Thyroid gland (tissue), 4 donors: ENCODE measurements around the gene PTGER4.

Experiments
- POLR2A ChIP-seq, 2 donors: fragments of 450-650 bp; IDR thresholded peaks; one replicate each; pipeline ENCODE4 v1.6.1; 2017; ENCODE audit warnings: antibody characterized with exemption in 2 of 2, mild to moderate bottlenecking in 2 of 2, moderate library complexity in 1 of 2
- TF ChIP-seq, protein P1 (sequence below), 6 experiments: fragments of 200-600 bp in 3 of 6; fragments of 450-650 bp in 3 of 6; sonication (generic) in 3 of 6; IDR thresholded peaks; one replicate each; pipeline ENCODE4 v1.5.1; 2016 to 2019; ENCODE audit warnings: antibody characterized with exemption in 6 of 6, mild to moderate bottlenecking in 2 of 6, inconsistent platforms in 1 of 6, moderate library complexity in 1 of 6

DNA sequence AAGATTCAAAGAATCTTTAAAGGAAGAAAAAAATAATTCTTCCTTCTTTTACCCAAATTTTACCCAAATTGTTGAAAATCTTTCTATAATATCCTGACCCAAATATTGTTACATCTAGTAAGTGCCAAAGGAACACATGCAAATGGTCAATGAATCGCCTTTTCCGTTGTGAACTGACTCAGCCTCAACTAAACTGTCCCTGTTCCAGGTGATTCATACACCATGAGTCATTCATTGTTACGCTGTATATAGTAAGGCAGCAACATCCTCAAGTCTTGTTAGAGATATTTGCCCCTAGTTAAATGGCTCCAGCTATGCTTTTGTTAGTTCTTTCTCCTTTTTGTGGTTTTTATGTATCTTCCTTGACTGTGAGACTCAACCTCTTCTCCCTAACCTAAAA is 9.7 kb downstream of the PTGER4 start:
- TF ChIP-seq, protein P1, sequence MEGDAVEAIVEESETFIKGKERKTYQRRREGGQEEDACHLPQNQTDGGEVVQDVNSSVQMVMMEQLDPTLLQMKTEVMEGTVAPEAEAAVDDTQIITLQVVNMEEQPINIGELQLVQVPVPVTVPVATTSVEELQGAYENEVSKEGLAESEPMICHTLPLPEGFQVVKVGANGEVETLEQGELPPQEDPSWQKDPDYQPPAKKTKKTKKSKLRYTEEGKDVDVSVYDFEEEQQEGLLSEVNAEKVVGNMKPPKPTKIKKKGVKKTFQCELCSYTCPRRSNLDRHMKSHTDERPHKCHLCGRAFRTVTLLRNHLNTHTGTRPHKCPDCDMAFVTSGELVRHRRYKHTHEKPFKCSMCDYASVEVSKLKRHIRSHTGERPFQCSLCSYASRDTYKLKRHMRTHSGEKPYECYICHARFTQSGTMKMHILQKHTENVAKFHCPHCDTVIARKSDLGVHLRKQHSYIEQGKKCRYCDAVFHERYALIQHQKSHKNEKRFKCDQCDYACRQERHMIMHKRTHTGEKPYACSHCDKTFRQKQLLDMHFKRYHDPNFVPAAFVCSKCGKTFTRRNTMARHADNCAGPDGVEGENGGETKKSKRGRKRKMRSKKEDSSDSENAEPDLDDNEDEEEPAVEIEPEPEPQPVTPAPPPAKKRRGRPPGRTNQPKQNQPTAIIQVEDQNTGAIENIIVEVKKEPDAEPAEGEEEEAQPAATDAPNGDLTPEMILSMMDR (IDR thresholded peaks at IDR 0.05): no peak
- TF ChIP-seq POLR2A (IDR thresholded peaks at IDR 0.05): no peak
